Frontal cortex (tissue), 4 donors: ENCODE measurements around the gene MICU2. TPM values are rescaled to one million over a fixed set of nuclear protein-coding genes. Genes with fewer than 3 reads are reported as not detected.

Experiments
- DNase-seq, 2 donors: peaks; one replicate each; pipeline ENCODE4 v3.0.0; 2012; ENCODE audit warnings: low spot score in 2 of 2
- FAIRE-seq: peaks from 2 replicates; lab custom pipeline; 2012; peaks lifted over from hg19 to GRCh38; lab: Jason Lieb, UNC
- total RNA-seq: library from RNA; depleted of rRNA; stranded (reverse); fragments of >200 nt; gene quantifications from one replicate; pipeline ENCODE4 v1.2.3, GENCODE V29; 2014
- donor health status: control.
- donor health status: control.
- donor health status: control.

MICU2 gene
- total RNA-seq, 1 donor from 2014 or later: 47.3 TPM

- FAIRE-seq: no peak
- DNase-seq: no peak
These were observed 53.1 kb downstream of the MICU2 start for GRCh38 chr13:21550918-21551317.

DNA sequence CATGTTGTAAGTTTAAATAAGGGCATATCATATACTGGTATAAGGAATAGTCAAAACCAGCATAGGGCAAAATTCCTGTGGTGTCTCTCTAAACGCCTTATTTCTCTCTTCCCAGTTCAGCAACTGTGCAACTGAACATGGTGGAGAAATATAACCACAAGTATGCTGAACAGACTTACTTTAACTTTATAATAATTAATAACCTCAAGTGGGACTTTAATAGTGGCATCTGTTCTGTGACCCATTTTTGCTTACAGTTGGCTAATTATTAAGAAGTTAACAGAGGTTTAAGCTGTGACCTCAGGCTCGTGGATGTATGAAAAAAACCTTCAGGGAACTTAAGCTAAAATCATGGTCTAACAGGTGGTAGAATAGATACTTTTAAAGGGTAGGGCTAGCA is 54.3 kb downstream of the MICU2 start:
- no peak for FAIRE-seq
- no peak for DNase-seq

DNA sequence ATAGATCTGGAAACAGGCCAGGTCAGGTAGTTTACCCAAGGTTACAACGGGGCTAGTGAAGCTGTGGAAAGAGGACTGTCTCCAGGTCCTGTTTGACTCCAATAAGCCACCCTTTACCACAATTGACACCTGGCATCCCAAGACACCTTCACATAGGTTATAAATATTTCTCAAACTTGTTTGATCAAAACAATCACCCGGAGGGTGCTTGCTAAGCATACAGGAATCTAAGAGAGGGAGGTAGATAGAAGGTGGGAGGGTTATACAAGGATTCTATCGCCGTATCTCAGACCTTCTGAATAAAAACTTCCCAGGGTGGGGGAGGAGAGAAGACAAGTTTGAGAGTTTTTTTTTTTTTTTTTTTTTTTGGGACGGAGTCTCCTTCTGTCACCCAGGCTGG is 55.4 kb downstream of the MICU2 start:
- FAIRE-seq (no peak), DNase-seq (no peak)

GRCh38 chr13:21546372-21546771 is 57.6 kb downstream of the MICU2 start:
- DNase-seq (no peak), FAIRE-seq (no peak)

GRCh38 chr13:21544515-21544914 is 59.5 kb downstream of the MICU2 start:
- FAIRE-seq (no peak), DNase-seq (no peak)

GRCh38 chr13:21542563-21542962 is 61.4 kb downstream of the MICU2 start:
- FAIRE-seq (no peak), DNase-seq (no peak)

DNA sequence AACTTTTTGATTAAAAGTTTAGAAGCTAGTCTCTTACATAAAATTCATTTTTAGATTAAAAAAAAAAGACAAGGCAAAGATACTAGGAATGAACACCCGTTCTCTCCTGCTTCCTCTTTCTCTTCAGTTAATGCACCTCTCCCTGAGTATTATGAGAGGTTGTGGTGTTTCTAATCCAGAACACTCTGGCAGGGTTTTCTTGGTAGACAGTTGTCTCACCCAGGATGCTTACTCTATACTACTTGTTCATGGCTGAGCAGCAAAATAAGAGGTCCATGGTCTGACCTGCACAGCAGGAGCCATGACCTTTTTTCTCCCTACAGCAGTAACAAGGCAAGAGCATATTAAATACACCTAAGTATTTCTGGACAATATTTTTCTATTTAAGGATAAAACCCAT is 62.0 kb downstream of the MICU2 start:
- no peak for FAIRE-seq

DNA sequence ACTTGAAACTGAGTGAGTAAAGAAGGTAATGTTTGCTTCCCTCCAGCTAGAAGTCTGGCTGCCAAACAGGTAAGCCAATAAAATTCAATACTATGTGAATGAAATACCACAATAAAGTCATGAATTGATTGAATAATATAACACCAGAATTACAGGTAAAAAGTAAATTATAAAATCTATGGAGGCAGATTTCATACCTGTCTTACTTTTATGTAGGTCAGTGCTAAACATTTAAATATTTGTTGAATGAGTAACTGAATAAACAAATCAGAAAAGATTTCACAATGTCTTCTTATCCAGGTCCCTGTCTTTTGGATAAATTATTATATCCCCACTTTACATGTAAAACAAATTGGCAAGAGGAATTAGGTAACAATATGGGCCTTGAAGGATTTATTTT is 62.7 kb downstream of the MICU2 start:
- FAIRE-seq (no peak), DNase-seq (no peak)

More for the DNA sequence above, 62.0 kb downstream of the MICU2 start:
- DNase-seq: no peak

GRCh38 chr13:21539687-21540086 is 64.3 kb downstream of the MICU2 start:
- FAIRE-seq (peak; percentile 21), DNase-seq (no peak)

GRCh38 chr13:21538753-21539152 is 65.2 kb downstream of the MICU2 start:
- FAIRE-seq: no peak
- no peak for DNase-seq

- DNase-seq (no peak), FAIRE-seq (no peak)
These were observed 65.7 kb downstream of the MICU2 start for GRCh38 chr13:21538280-21538679.

- DNase-seq (no peak), FAIRE-seq (no peak)
These were observed 66.9 kb downstream of the MICU2 start for GRCh38 chr13:21537105-21537504.

DNA sequence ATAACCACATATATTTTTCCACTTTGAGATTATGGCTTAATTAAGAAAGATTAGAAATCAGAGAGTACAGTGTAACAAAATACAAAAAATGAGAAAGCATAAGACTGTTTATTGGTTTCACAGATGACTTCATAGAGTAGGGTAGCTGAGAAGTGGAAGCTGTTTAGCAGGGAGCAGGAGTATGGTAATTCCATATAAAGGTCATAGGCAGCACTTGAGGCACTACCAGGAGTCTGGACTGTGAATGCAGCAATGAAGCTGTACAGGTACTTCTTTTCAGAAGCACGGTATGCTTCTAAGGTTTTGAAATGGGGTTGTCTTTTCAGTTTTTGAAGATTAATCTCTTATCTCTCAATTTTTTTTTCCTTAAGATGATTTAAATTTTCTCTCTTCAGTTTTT is 69.2 kb downstream of the MICU2 start:
- DNase-seq: no peak
- no peak for FAIRE-seq

GRCh38 chr13:21531455-21531854 is 72.5 kb downstream of the MICU2 start:
- no peak for DNase-seq
- FAIRE-seq: no peak

DNA sequence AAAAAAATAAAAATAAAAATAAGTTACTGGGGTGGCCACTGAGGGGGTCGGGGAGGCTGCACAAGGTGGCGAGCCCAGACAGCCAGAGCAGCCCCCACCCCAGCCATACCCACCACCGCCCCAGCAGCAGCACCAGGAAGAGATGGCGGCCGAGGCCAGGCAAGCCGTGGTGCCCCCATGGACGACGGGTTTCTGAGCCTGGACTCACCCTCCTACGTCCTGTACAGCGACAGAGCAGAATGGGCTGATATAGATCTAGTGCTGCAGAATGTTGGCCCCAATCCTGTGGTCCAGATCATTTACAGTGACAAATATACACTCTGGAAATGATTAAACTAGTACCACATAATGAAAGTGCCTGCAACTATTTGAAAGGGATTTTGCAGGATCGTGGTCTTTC is 73.3 kb downstream of the MICU2 start:
- DNase-seq: no peak
- no peak for FAIRE-seq

GRCh38 chr13:21529146-21529893 is 74.7 kb downstream of the MICU2 start:
- DNase-seq: no peak
- FAIRE-seq: no peak

DNA sequence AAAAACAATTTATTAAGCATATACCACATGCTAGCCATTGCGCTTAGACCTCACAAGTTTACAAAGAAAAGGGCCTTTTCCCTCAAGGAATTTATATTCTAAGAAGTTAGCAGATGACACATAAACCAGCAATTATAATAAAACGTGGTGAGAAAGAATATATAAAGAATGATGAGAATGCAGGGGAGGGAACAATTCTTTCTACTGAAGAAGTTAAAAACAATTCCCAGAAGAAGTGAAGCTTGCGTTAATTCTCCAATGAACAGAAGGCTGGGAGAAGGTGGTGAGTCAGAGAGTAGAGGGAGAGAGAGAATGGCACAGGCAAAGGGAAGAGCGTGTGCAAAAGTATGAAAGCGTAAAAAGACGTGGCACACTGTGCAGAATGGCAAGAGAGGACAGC is 75.4 kb downstream of the MICU2 start:
- FAIRE-seq: no peak
- no peak for DNase-seq

GRCh38 chr13:21526707-21527540 is 77.0 kb downstream of the MICU2 start:
- DNase-seq (no peak), FAIRE-seq (no peak)

GRCh38 chr13:21522847-21523246 is 81.1 kb downstream of the MICU2 start:
- no peak for FAIRE-seq
- DNase-seq: no peak

GRCh38 chr13:21522130-21522529 is 81.8 kb downstream of the MICU2 start:
- no peak for DNase-seq
- no peak for FAIRE-seq

DNA sequence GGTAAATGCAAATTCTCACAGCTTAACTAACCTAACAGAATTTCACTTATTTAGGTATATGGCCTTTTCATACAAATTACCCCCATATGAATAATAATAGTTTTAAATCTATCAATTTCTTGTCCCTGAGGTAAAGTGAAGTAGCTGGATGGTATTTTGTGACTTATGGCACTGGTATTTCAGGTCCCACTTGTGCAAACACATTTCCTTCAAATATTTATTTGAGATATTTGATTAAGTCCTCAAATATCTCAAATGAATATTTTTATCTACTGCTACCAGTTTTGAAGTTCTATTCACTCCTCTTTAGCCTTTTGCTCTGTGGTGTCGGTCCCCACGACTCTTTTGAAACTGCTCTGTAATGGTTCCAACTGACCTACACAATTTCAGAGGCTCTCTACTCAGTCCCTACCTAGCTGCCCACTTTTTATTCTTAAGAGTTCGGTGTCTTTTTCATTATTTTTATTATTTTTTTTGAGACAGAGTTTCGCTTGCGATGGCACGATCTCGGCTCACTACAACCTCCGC is 85.3 kb downstream of the MICU2 start:
- DNase-seq: no peak

More for the DNA sequence above, 85.3 kb downstream of the MICU2 start:
- no peak for FAIRE-seq
